Spleen (tissue), 11 donors: ENCODE results near the gene BHLHE23. TPM values are rescaled to one million over a fixed set of nuclear protein-coding genes. Genes with fewer than 3 reads are reported as not detected.

Experiments used
- DNase-seq: peaks from one replicate; pipeline ENCODE4 v3.0.0-alpha.2; 2020
- H3K27ac ChIP-seq, 8 donors: fragments of 200-600 bp; sonication (generic) in 7 of 8; 1 replicate in 4 of 8; 2 replicates in 4 of 8; pipeline versions ENCODE4 v1.5.0 to v1.8.0; 2016 to 2021; ENCODE audit warnings: inconsistent platforms in 4 of 8, mild to moderate bottlenecking in 4 of 8, moderate library complexity in 1 of 8
- H3K27me3 ChIP-seq, 7 donors: fragments of 200-600 bp; sonication (generic) in 6 of 7; replicated peaks in 1 of 7; 1 replicate in 4 of 7; 2 replicates in 3 of 7; pipeline versions ENCODE4 v1.5.0 to v1.8.0; 2016 to 2021; ENCODE audit warnings: inconsistent platforms in 3 of 7, mild to moderate bottlenecking in 1 of 7
- H3K36me3 ChIP-seq, 6 donors: fragments of 200-600 bp; sonication (generic) in 5 of 6; 1 replicate in 4 of 6; 2 replicates in 2 of 6; pipeline versions ENCODE4 v1.5.0 to v1.8.0; 2016 to 2021; ENCODE audit warnings: inconsistent platforms in 2 of 6
- H3K4me1 ChIP-seq, 6 donors: fragments of 200-600 bp; sonication (generic) in 5 of 6; 1 replicate in 3 of 6; 2 replicates in 3 of 6; pipeline versions ENCODE4 v1.5.0 to v1.8.0; 2016 to 2021; ENCODE audit warnings: inconsistent platforms in 3 of 6
- H3K4me3 ChIP-seq, 8 donors: fragments of 200-600 bp; sonication (generic) in 7 of 8; 1 replicate in 4 of 8; 2 replicates in 4 of 8; pipeline versions ENCODE4 v1.5.0 to v1.8.0; 2016 to 2021; ENCODE audit warnings: inconsistent platforms in 4 of 8, mild to moderate bottlenecking in 4 of 8, moderate library complexity in 2 of 8
- H3K9me3 ChIP-seq, 8 donors: fragments of 200-600 bp; sonication (generic) in 7 of 8; 1 replicate in 4 of 8; 2 replicates in 4 of 8; pipeline versions ENCODE4 v1.5.0 to v1.8.0; 2016 to 2021; ENCODE audit warnings: inconsistent platforms in 4 of 8
- CTCF ChIP-seq, 11 experiments: fragments of 200-600 bp in 7 of 11; fragments of 450-650 bp in 4 of 11; sonication (generic) in 4 of 11; IDR thresholded peaks in 8 of 11; conservative IDR thresholded peaks in 3 of 11; 1 replicate in 7 of 11; 2 replicates in 4 of 11; pipeline versions ENCODE4 v1.4.0 to v1.8.0; 2016 to 2021; ENCODE audit warnings: antibody characterized with exemption in 11 of 11, inconsistent platforms in 4 of 11, mild to moderate bottlenecking in 1 of 11
- POLR2A ChIP-seq, 3 donors: fragments of 450-650 bp; IDR thresholded peaks; one replicate each; pipeline ENCODE4 v1.5.1; 2017; ENCODE audit warnings: antibody characterized with exemption in 3 of 3, mild to moderate bottlenecking in 1 of 3
- POLR2AphosphoS5 ChIP-seq, 3 donors: sonication (generic); formaldehyde crosslinking; IDR thresholded peaks; one replicate each; pipeline ENCODE4 v1.5.1; 2017; ENCODE audit warnings: antibody characterized with exemption in 3 of 3
- WGBS, 5 donors: extraction: QIAGEN DNeasy Blood & Tissue Kit in 3 of 5; methylation state at CpG; one replicate each; pipeline versions ENCODE4 v1.1.5 to v1.1.7; 2013 to 2018; 5-methylcytosine and 5-hydroxymethylcytosine counted together
- intact Hi-C: fragments of 100-400 bp; cut with DNase I; formaldehyde crosslinking; loops from one replicate; pipeline ENCODE4 v1.15.0; 2023; ENCODE audit warnings: low total_unique reads
- polyA plus RNA-seq, 3 donors: library from polyadenylated mRNA; stranded (reverse); fragments of 200-250 nt; gene quantifications; one replicate each; pipeline ENCODE4 v1.2.1, GENCODE V29; 2013
- total RNA-seq, 7 donors: library from RNA; depleted of rRNA in 3 of 7; stranded (reverse); fragments of >200 nt in 3 of 7; fragmentation: NEBNext Ultra II Directional in 4 of 7; extraction: Animal tissue kit (Norgen Biotek cat#: 25700) in 4 of 7; gene quantifications; one replicate each; pipeline versions ENCODE4 v1.1.0 to v1.2.1, GENCODE V29; 2016 to 2021
- donor health status: healthy with polysubstance abuse.
- donor health status: DM: no; HTN: no; CAD: no; lungs with moderate emphysema.
- donor health status: DM: no; HTN: no; CAD: no.
- donor health status: Bipolar disorder and iron deficiency.
- donor health status: healthy.
- donor health status: DM: no; HTN: no; CAD: no.
- donor health status: DM: yes; HTN: yes; CAD: no.

Gene BHLHE23
- total and polyA plus RNA-seq, 10 donors: not detected

GRCh38 chr20:63015147-63015661 is 8.4 kb upstream of the BHLHE23 start:
- 47 to 80% (median 56%) methylated on average over 6 to 15 of the region's 15 CpGs for WGBS, 5 donors
- peaks cover 0 to 4% (median 3%) of the 10 kb centered on the region in 6 donors for H3K4me1 ChIP-seq
- peaks cover 0 to 23% (median 17%) of the 10 kb centered on the region in 8 donors for H3K9me3 ChIP-seq
- H3K36me3 ChIP-seq: no peaks in the 10 kb centered on the region
- H3K4me3 ChIP-seq: no peak overlapping the region
- TF ChIP-seq POLR2A (IDR thresholded peaks at IDR 0.05): no peak
- TF ChIP-seq CTCF (IDR thresholded peaks at IDR 0.05 in 8 of 11, conservative IDR thresholded peaks at IDR 0.05 in 3 of 11): no peak
- no peak for TF ChIP-seq POLR2AphosphoS5 (IDR thresholded peaks at IDR 0.05)
- H3K27ac ChIP-seq: no peak overlapping the region
- no peak for DNase-seq
- intact Hi-C loops: no loop called here
- H3K27me3 ChIP-seq: peaks cover 3 to 95% (median 50%) of the 10 kb centered on the region in 7 donors

GRCh38 chr20:63014710-63015109 is 7.9 kb upstream of the BHLHE23 start:
- peaks cover 3 to 95% (median 55%) of the 10 kb centered on the region in 7 donors for H3K27me3 ChIP-seq
- 12 to 34% (median 19%) methylated on average over 7 to 11 of the region's 11 CpGs for WGBS, 5 donors
- TF ChIP-seq POLR2A (IDR thresholded peaks at IDR 0.05) (no peak), CTCF (IDR thresholded peaks at IDR 0.05 in 8 of 11, conservative IDR thresholded peaks at IDR 0.05 in 3 of 11) (no peak), POLR2AphosphoS5 (IDR thresholded peaks at IDR 0.05) (no peak)
- peaks cover 0 to 21% (median 17%) of the 10 kb centered on the region in 8 donors for H3K9me3 ChIP-seq
- peaks cover 2 to 8% (median 8%) of the 10 kb centered on the region in 6 donors for H3K4me1 ChIP-seq
- H3K36me3 ChIP-seq: no peaks in the 10 kb centered on the region
- DNase-seq: no peak
- no peak overlapping the region for H3K4me3 ChIP-seq
- H3K27ac ChIP-seq: no peak overlapping the region
- intact Hi-C loops: no loop called here

- TF ChIP-seq CTCF (IDR thresholded peaks at IDR 0.05 in 8 of 11, conservative IDR thresholded peaks at IDR 0.05 in 3 of 11): no peak
- no peak for TF ChIP-seq POLR2A (IDR thresholded peaks at IDR 0.05)
- TF ChIP-seq POLR2AphosphoS5 (IDR thresholded peaks at IDR 0.05): no peak
- no peaks in the 10 kb centered on the region for H3K36me3 ChIP-seq
- intact Hi-C loops: no loop called here
- peaks cover 0 to 21% (median 17%) of the 10 kb centered on the region in 8 donors for H3K9me3 ChIP-seq
- H3K4me1 ChIP-seq: peaks cover 6 to 13% (median 12%) of the 10 kb centered on the region in 6 donors
- H3K27me3 ChIP-seq: peaks cover 3 to 98% (median 59%) of the 10 kb centered on the region in 7 donors
- H3K4me3 ChIP-seq: no peak overlapping the region
- 26 to 39% (median 34%) methylated on average over 12 of the region's 12 CpGs for WGBS, 5 donors
- no peak overlapping the region for H3K27ac ChIP-seq
- no peak for DNase-seq
Measured at GRCh38 chr20:63014287-63014686, 7.5 kb upstream of the BHLHE23 start.

- Histone ChIP-seq H3K9me3 (peaks cover 0 to 21% (median 17%) of the 10 kb centered on the region in 8 donors), H3K27me3 (peaks cover 4 to 100% (median 68%) of the 10 kb centered on the region in 7 donors), H3K4me3 (no peak overlapping the region), H3K36me3 (no peaks in the 10 kb centered on the region), H3K4me1 (peaks cover 12 to 23% (median 21%) of the 10 kb centered on the region in 6 donors), H3K27ac (no peak overlapping the region)
- intact Hi-C loops: no loop called here
- TF ChIP-seq CTCF (IDR thresholded peaks at IDR 0.05 in 8 of 11, conservative IDR thresholded peaks at IDR 0.05 in 3 of 11) (no peak), POLR2A (IDR thresholded peaks at IDR 0.05) (no peak), POLR2AphosphoS5 (IDR thresholded peaks at IDR 0.05) (no peak)
- DNase-seq: no peak
Measured at GRCh38 chr20:63013207-63013606, 6.4 kb upstream of the BHLHE23 start.
